Inflammatory macrophage treated with lipopolysaccharide for 4 hours (primary cell): ENCODE data around the gene XYLT1.
"Not testable (repeated sequence)": the region's sequence is repeated elsewhere in the genome, so short reads cannot be mapped to it uniquely, and the experiment has no call there.

Experiments
- DNase-seq: peaks from one replicate; pipeline ENCODE4 v3.0.0-alpha.2; 2020

XYLT1 gene, protein sequence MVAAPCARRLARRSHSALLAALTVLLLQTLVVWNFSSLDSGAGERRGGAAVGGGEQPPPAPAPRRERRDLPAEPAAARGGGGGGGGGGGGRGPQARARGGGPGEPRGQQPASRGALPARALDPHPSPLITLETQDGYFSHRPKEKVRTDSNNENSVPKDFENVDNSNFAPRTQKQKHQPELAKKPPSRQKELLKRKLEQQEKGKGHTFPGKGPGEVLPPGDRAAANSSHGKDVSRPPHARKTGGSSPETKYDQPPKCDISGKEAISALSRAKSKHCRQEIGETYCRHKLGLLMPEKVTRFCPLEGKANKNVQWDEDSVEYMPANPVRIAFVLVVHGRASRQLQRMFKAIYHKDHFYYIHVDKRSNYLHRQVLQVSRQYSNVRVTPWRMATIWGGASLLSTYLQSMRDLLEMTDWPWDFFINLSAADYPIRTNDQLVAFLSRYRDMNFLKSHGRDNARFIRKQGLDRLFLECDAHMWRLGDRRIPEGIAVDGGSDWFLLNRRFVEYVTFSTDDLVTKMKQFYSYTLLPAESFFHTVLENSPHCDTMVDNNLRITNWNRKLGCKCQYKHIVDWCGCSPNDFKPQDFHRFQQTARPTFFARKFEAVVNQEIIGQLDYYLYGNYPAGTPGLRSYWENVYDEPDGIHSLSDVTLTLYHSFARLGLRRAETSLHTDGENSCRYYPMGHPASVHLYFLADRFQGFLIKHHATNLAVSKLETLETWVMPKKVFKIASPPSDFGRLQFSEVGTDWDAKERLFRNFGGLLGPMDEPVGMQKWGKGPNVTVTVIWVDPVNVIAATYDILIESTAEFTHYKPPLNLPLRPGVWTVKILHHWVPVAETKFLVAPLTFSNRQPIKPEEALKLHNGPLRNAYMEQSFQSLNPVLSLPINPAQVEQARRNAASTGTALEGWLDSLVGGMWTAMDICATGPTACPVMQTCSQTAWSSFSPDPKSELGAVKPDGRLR

DNA sequence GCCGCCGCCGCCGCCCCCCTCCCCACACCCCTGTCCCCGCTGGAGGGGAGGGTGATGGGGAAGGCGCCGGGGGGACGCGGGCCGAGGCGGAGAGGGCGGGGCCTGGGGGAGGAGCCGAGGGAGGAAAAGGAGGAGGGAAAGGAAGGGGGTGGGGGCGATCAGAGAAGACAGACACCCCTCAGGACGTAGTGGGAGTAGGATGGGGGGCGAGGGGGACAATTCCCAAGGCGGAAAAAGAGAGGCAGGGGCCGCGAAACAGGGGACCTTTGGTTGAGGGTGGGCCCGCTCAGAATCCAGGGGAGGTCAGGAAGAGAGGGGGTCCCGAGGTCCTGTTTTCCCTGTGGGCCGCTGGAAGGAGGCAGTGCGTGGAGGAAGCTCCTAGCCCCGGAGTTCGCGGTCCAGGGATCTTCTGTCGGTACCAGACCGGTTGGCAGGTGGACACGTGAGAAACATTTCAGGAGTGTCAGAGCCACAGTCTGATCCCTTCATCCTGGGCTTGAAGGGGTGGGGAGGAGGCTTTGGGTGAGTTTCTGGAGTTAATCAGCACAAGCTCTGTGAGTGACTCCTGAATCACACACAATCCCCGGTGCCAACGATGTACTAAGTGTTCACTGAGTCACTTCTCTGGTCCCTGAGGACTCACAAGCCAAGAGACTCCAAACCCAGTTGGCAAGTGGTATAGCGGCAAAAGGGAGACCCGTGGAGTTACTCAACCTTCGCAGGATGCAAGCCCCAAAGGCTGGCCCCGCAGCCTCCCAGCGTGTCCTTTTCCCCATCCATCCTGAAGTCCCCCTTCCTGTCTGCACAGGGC lies at the start of gene XYLT1:
XYLT1 (minus strand) TSS at position 53 of the 811 bp plus-strand sequence. CDS start 164 bp downstream, outside the sequence.
- no peak for DNase-seq

- DNase-seq: no peak
Measured at GRCh38 chr16:17520111-17520510, 49.4 kb upstream of the XYLT1 start.

DNA sequence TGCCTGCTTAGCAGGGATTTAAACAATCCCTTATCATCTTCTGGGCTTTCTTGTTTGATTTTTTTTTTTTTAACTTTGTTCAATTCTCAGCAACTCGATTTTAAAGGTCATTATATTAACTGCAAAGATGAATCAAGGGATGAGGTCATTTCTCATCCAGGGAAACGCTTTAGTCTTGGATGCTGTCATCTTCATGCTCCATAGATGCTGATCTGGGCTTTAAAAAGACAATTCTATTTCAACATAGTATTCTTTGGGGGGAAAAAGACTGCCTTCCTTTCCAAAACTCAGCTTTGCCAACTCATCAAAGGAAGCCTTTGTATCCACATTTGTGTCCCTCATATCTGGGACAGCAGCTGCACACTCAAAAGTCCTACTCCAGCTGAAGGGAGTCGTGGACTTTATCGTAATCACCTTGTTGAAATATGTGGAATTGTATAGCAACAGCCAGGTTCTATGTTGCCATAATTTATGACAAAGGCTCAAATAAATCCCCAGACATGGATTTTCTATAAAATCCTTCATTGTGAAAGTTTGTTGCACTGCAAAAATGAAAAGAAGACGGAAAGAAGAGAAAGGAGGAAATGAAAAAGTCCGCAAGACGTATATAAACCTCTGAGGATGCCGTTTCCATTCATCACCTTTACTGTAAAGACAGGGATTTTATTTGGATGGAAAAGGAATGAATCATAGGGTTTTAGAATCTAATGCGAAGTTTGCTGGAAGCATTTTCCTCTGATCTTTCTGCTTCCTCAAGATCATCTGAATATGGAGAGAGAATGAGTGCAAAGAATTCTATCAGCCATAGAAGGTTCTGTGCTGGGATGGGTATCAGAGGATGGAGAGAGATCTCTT lies 48.6 kb upstream of the XYLT1 start:
- DNase-seq: no peak

GRCh38 chr16:17518441-17518840 lies 47.7 kb upstream of the XYLT1 start:
- DNase-seq: no peak

GRCh38 chr16:17515421-17516210 lies 44.9 kb upstream of the XYLT1 start:
- no peak for DNase-seq

GRCh38 chr16:17512636-17513220 lies 42.0 kb upstream of the XYLT1 start:
- DNase-seq: no peak

GRCh38 chr16:17511340-17511739 lies 40.6 kb upstream of the XYLT1 start:
- DNase-seq: no peak

DNA sequence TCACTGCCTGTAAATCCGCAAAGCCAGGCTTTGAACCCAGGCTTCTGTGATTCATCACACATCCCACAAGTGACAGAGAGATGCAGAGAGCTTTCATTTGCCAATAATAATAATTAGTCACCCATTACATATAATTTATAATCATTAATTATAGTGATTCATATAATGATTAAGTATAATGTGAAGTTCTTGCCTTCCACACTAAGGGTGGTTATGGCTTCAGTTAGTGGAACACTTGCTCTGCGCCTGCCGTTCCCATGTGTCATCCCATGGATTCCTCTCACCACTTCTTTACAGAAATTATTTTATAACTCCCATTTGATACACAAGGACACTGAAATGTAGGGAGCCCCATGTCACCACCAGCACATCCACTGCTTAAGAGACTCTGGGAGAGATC lies 39.8 kb upstream of the XYLT1 start:
- DNase-seq: no peak

DNA sequence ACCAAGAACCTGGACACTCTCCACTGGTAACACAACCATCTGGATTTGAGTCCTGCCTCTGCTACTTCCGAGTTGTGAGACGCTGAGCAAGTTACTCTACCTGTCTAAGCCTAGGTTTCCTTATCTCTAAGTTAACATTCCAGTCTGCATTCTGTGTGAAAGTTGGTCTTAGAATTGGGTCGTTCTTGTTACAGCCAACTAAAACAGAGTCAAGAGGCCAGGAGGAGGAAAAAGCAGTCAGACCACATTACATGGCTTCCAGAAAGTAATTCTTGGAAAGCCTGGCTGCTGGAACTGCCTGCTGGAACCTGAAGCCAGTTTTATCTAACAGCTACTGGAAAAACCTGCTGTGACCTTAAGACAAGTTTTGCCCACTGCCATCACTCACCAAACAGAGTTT lies 38.4 kb upstream of the XYLT1 start:
- DNase-seq: no peak

DNA sequence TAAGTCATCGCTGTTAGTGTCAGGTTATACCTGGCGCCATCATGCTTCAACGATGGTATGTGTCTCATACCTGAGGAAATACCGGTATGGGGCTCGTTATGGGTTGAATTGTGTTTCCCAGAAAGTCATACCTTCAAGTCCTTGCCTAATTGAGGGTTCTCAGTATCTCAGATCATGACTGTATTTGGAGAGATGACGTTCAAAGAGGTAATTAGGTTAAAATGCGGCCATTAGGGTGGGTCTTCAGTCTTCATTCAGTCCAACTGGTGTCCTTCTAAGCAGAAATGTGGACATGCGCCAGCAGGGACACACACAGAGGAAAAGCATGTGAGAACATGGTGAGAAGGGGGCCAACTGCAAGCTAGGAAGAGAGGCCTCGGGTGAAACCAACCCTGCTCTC lies 37.5 kb upstream of the XYLT1 start:
- DNase-seq: no peak

DNA sequence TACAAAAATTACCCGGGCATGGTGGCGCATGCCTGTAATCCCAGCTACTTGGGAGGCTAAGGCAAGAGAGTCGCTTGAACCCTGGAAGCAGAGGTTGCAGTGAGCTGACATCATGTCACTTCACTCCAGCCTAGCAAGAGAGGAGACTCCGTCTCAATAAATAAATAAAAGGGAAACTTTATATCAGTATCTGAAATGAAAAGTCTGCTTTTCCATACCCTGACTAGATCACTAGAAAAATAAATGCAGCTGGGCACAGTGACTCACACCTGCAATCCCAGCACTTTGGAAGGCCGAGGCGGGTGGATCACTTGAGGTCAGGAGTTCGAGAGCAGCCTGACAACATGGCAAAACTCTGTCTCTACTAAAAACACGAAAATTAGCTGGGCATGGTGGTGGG lies 36.8 kb upstream of the XYLT1 start:
- DNase-seq: not testable (repeated sequence)

GRCh38 chr16:17505828-17506227 lies 35.1 kb upstream of the XYLT1 start:
- DNase-seq: not testable (repeated sequence)

GRCh38 chr16:17504050-17504449 lies 33.3 kb upstream of the XYLT1 start:
- no peak for DNase-seq

DNA sequence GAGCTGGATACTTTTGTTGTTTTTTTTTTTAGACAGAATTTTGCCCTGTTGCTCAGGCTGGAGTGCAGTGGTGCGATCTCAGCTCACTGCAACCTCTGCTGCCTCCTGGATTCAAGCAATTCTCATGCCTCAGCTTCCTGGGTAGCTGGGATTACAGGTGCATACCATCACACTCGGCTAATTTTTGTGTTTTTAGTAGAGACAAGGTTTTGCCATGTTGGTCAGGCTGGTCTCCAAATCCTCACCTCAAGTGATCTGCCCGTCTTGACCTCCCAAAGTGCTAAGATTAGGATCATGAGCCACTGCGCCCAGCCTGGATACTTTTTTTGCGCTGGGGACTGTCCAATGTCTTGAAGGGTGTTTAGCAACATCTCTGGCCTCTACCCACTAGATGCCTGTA lies 32.6 kb upstream of the XYLT1 start:
- no peak for DNase-seq

DNA sequence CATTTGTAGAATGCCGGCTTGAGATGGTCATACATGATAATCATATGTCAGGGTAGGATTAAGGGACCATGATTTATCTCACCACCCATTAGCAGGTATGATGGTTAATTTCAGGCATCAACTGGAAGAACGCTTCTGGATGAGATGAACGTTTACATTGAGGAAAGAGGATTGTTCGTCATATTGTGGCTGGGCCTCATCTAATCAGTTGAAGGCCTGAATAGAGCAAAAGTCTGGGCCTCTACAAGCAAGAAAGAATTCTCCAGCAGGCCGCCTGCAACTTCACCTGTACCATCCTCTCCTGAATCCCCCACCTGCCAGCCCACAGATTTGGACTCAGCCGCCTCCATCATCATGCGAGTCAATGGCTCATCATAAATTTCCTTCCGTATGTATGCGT lies 30.6 kb upstream of the XYLT1 start:
- no peak for DNase-seq

GRCh38 chr16:17499223-17499902 lies 28.6 kb upstream of the XYLT1 start:
- no peak for DNase-seq

DNA sequence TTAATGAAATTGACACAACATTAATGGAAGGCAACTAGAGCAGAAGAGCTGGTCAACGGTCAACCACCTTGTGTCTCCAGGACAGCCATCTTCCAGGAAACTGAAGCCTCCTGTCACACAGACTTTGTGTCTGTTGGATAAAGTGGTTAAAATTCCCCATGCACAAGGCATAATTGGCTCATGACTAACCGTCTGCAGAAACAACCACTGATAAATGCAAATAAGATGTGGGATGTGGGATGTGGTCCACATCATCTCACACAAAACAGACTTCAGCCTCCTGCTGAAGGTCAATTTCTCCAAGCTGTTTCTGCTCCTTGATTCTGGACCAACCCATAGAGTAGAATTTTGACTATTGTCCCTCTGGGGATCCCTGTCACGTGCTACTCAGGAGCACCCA lies 26.9 kb upstream of the XYLT1 start:
- DNase-seq: no peak

DNA sequence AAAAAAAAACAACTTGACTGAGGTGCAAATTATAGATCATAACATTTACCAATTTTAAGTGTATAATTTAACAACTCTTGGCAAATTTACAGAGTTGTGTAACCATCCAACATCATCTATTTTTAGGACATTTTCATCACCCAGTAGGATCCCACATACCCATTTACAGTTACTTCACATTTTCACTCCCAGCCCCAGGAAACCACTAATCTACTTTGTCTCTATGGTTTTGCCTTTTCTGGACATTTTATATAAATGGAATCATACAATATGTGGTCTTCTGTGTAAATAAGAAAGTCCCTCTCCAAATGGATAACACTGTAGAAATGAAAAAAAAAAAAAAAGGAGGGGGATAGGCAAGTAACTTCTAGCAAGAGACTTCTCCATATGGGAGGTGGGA lies 26.1 kb upstream of the XYLT1 start:
- DNase-seq: peak; percentile 8

GRCh38 chr16:17493012-17493411 lies 22.3 kb upstream of the XYLT1 start:
- DNase-seq: no peak

GRCh38 chr16:17491140-17491662 lies 20.4 kb upstream of the XYLT1 start:
- DNase-seq: no peak
